OCI-LY3 (cell line): ENCODE results near the gene BRSK2.

Experiments
- H2AFZ ChIP-seq: fragments of 200-600, 300-600 bp; shearing (Covaris generic); 2 replicates; pipeline ENCODE4 v1.6.0; 2014; ENCODE audit warnings: antibody characterized with exemption, low read depth, low read length
- H3K27ac ChIP-seq: fragments of 200-600, 300-600 bp; sonication (generic); 2 replicates; pipeline ENCODE4 v1.5.1; 2014; ENCODE audit warnings: mild to moderate bottlenecking, low read length, moderate library complexity, mixed read lengths
- H3K27me3 ChIP-seq: fragments of 200-600, 300-600 bp; sonication (generic); 2 replicates; pipeline ENCODE4 v1.6.1; 2014; ENCODE audit warnings: low read depth, low read length, mixed read lengths
- H3K36me3 ChIP-seq: fragments of 200-600, 300-600 bp; sonication (generic); replicated peaks from 2 replicates; pipeline ENCODE3; 2014; ENCODE audit warnings: low read depth, low read length, mixed read lengths
- H3K4me1 ChIP-seq: fragments of 300-600, 200-600 bp; sonication (generic); 2 replicates; pipeline ENCODE4 v1.6.1; 2014; ENCODE audit warnings: low read length, mixed read lengths
- H3K4me2 ChIP-seq: fragments of 200-600, 300-600 bp; sonication (generic); 2 replicates; pipeline ENCODE4 v1.6.1; 2014; ENCODE audit warnings: low read length, mixed read lengths
- H3K4me3 ChIP-seq: fragments of 300-600, 200-600 bp; sonication (generic); 2 replicates; pipeline ENCODE4 v1.5.1; 2014; ENCODE audit warnings: antibody characterized with exemption, mild to moderate bottlenecking, low read length, moderate library complexity
- H3K79me2 ChIP-seq: fragments of 300-600, 200-600 bp; shearing (Covaris generic); 2 replicates; pipeline ENCODE4 v1.6.1; 2014; ENCODE audit warnings: mild to moderate bottlenecking, low read length, mixed read lengths
- H3K9ac ChIP-seq: fragments of 300-600, 200-600 bp; shearing (Covaris generic); 2 replicates; pipeline ENCODE4 v1.6.0; 2014; ENCODE audit warnings: mild to moderate bottlenecking, low read length, moderate library complexity
- H3K9me3 ChIP-seq: fragments of 200-600, 300-600 bp; shearing (Covaris generic); 2 replicates; pipeline ENCODE4 v1.6.1; 2014; ENCODE audit warnings: low read length, mixed read lengths; ENCODE audit not compliant: insufficient read depth
- H4K20me1 ChIP-seq: fragments of 200-600, 300-600 bp; sonication (generic); 2 replicates; pipeline ENCODE4 v1.6.1; 2016; ENCODE audit warnings: low read length, mixed read lengths; ENCODE audit not compliant: insufficient read depth
- EZH2phosphoT487 ChIP-seq: fragments of 200-600 bp; shearing (Covaris generic); IDR thresholded peaks from 2 replicates; pipeline ENCODE4 v1.6.1; 2018; ENCODE audit warnings: antibody characterized with exemption, mixed run types, low read depth
- TF ChIP-seq, protein P1 (sequence below): fragments of 200-600, 300-600 bp; sonication (generic); IDR thresholded peaks from 2 replicates; pipeline ENCODE4 v1.5.1; 2014; ENCODE audit warnings: antibody characterized with exemption, low read length, low read depth

Gene BRSK2

DNA sequence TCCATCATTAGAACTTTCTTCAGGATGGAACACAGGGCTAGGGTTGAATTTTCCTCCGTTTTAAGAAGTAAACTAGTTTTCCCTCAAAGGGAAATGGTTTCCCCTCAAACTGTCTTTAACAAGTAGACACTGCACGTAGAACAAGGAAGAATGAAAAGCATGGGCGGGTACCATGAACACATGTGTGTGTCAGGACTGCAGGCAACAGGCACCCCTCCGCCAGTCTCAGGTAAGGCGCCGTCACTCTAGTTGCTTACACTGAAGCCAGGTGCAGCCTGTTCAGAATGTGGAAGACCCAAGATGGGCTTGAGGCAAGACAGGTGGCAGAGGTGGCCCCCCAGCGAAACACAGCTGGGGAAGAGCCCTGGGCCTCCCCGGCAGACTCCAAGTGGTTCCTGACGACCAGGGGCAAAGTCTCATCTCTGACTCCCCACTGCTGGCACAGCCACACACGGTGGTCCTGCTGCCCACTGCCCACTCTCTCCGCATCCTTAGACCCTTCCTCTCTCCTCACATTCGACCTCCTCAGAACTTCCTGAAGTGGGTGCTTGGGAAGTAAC, 122.3 kb downstream of the BRSK2 start:
- H3K27ac ChIP-seq, result no peak overlapping the region
- H4K20me1 ChIP-seq, result peaks cover 74% of the 10 kb centered on the region
- no peaks in the 10 kb centered on the region for H3K36me3 ChIP-seq
- no peak overlapping the region for H2AFZ ChIP-seq
- H3K9ac ChIP-seq, result no peak overlapping the region
- no peaks in the 10 kb centered on the region for H3K9me3 ChIP-seq
- H3K4me1 ChIP-seq, result peaks cover 21% of the 10 kb centered on the region
- no peak overlapping the region for H3K4me3 ChIP-seq
- H3K27me3 ChIP-seq, result no peaks in the 10 kb centered on the region
- TF ChIP-seq EZH2phosphoT487, result no peak
- TF ChIP-seq, protein P1, sequence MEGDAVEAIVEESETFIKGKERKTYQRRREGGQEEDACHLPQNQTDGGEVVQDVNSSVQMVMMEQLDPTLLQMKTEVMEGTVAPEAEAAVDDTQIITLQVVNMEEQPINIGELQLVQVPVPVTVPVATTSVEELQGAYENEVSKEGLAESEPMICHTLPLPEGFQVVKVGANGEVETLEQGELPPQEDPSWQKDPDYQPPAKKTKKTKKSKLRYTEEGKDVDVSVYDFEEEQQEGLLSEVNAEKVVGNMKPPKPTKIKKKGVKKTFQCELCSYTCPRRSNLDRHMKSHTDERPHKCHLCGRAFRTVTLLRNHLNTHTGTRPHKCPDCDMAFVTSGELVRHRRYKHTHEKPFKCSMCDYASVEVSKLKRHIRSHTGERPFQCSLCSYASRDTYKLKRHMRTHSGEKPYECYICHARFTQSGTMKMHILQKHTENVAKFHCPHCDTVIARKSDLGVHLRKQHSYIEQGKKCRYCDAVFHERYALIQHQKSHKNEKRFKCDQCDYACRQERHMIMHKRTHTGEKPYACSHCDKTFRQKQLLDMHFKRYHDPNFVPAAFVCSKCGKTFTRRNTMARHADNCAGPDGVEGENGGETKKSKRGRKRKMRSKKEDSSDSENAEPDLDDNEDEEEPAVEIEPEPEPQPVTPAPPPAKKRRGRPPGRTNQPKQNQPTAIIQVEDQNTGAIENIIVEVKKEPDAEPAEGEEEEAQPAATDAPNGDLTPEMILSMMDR, result no peak
- H3K4me2 ChIP-seq, result no peak overlapping the region
- peaks cover 20% of the 10 kb centered on the region for H3K79me2 ChIP-seq
